NCI-H128 (cell line): ENCODE measurements around the gene SH3BP5.

ENCODE experiments used
- DNase-seq: peaks from one replicate; lab custom pipeline; 2025; ENCODE audit not compliant: unreplicated experiment; lab: John Stamatoyannopoulos, UW

SH3BP5 gene

GRCh38 chr3:15277861-15278500 is 54.4 kb downstream of the SH3BP5 start:
- no peak for DNase-seq

- no peak for DNase-seq
These were observed 56.2 kb downstream of the SH3BP5 start for GRCh38 chr3:15276028-15276724.

DNA sequence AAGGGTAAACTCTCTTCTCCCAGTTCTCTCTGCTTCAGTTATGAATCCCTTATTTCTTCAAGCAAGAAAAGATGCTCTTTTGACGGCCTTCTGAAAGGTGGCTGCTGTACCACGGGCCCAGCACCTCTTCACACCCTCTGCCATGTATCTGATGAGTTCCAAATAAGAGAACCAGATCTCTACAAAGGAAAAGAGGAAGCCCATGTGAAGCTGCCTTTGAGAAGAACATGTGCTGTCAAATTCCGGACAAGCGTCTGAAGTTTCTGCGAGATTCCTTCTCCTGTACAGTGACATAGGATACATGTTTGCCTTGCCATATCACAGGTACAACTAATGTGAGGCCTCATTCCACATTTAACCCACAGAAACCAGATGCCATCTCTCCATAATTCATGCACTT is 59.2 kb downstream of the SH3BP5 start:
- DNase-seq, result no peak

DNA sequence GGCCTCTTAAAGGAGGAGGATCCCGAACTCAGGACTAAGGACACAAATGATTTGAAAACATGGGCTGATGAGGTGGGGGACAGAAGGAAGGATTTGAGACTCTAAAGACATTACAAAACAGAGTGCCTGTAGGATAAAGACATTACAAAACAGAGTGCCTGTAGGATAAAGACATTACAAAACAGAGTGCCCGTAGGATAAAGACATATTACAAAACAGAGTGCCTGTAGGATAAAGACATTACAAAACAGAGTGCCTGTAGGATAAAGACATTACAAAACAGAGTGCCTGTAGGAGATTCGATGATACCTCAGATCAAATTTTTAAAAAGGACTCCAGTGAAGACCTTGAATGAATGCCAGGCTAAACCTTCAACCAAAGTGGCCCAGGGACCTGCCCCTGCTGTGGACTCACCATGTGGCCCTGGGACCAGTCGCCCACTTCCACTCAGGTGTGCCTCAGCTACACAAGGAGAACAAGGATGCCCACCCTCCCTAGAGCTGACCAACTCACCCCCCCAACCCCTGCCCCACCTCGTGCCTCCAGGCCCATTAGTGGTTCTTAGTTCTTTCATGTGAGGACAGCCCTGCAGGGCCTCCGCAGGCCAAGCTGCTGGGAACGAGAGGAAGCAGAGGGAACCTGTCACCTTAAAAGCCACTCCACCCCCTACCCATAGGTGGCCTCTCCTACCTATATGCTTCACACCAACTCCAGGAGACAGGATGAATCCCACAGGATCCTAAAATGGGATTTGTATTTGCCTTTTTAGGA is 59.8 kb downstream of the SH3BP5 start:
- no peak for DNase-seq

GRCh38 chr3:15271785-15272381 is 60.5 kb downstream of the SH3BP5 start:
- DNase-seq, result no peak

DNA sequence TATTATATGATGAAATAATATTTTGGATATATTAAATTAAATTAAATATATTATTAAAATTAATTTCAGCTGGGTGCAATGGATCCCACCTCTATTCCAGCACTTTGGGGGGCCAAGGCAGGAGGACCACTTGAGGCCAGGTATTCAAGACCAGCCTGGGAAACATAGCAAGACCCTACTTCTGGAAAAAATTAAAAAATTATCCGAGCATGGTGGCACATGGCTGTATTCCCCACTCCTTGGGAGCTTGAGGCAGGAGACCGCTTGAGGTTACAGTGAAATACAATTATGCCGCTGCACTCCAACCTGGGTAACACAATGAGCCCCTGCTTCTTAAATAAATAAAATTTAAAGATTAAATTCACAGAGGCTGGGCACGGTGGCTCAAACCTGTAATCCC is 61.4 kb downstream of the SH3BP5 start:
- no peak for DNase-seq

- DNase-seq, result no peak
These were observed 63.0 kb downstream of the SH3BP5 start for GRCh38 chr3:15269091-15269989.

DNA sequence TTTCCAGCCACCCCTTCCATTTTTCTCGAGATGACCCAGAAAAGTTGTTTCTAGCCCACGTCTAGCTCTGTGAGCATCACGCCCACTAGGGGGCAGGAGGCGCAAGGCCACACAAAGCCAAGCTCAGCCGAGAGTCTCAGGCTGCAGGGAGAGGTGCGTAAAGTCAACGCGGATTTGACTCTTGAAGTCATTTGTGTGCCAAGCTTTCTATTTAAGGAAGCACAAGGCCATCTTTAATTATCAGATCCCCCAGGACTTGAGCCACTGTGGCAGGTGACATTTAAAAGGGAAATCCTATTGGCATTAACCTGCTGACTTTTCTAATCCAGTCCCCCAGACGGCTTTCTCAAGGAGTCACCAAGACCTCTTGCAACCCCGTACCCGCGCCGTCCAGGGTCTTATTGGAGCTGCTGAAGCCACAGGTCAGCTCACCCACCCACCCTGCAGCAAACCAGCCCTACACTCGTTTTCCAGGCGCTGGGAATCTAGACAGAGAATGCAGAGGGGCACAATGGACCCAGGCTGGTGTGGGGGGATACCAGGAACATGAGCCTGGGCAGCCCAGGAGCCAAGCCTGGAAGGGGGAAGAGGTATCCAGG is 64.3 kb downstream of the SH3BP5 start:
- peak; percentile 11 for DNase-seq

DNA sequence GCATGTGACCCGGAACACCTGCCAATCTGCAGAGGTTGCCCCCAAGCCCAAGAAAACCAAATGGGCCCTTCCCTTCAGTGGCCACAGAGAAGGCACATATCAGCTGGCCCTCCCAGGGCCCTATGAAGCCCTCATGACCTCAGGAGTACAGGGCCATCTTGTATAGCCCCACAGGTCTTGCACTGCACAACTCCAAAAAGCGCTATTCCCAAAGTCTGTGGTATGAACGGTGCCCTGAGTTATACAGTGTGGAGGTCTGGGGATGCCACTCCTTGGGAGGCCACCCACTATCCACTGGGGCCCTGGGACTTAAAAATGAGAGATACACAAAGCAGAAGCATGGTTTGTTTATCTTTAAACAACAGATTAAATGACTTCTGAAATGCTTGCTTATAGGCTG is 64.9 kb downstream of the SH3BP5 start:
- DNase-seq, result no peak

DNA sequence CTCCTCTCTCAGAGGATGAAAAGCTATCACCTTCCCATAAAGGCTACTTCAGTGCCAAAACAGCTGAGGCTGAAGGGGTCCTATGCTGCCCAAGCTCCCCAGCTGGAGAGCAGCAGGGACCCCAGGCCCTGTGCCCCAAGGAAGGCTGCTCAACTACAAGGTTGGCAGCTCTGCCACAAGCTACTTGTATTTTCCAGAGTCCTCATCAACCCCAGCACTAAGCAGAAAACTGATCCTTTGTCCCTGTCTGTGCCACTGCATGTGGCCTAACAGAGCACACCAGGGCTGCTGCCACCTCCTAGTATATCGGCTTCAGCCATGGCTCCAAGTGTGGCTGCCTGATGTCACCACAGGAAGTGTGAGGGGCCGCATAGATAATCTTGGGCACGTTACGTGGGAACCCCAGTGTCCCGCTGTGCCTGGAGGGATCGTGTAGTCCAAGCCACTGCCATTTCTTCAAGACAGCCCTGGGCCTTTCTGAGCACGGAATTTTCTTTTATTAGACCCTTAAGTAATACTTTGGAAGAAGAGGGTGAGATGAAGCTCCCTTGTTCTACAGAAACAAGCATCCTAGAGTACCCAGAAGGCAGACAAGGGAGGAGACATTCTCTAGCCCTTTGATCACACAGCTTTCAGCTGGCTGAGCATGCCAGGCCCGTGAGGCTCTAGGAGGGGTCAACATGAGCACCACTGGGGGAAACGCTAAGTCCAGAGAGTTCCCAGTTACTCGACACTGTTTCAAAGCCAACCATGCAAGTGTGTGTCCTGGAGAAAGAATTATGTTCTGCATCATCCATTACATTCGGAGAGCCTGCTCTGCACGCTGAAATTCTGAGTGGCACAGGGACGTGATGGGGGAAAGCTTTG is 65.6 kb downstream of the SH3BP5 start:
- DNase-seq, result no peak

DNA sequence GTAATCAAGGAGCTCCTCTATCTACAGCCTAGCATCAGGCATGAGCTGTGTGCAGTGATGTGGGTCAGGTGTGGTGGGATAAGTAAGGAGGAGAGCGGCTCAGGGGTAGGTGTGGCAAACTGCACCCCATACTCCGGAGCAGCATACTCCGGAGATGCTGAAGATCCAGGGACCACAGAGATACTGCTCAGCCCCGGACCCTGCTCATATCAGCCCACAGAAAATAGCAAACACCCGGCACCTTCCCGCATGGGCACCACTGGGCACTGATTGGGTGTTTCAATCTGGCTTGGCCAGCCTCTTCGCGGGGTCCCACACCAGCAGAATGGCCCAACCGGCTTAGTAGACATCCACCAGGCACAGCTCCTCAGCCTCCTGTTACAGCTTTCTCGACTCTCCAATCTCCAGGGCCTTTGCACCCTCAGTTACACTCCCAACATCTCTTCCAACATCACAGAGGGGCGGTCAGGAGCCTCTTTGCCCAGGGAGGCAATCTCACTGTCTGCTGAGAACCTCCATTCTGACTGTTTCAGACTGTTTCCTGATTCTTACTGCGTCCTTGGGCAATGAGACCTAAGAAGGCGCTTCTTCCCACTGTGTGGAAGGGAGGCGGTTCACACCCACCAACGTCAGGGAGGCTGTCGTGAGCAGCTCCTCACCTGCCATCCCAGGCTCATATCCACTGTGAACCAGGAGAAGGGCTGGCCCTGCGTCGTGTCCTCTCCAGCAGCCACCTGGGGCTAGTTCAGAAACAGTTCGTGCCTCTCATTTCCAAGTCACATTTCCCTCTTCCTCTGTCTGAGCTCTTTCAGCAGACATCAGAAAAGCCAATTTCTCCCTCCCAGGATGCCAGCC is 66.5 kb downstream of the SH3BP5 start:
- DNase-seq, result no peak

GRCh38 chr3:15264486-15264885 is 67.9 kb downstream of the SH3BP5 start:
- DNase-seq, result no peak

DNA sequence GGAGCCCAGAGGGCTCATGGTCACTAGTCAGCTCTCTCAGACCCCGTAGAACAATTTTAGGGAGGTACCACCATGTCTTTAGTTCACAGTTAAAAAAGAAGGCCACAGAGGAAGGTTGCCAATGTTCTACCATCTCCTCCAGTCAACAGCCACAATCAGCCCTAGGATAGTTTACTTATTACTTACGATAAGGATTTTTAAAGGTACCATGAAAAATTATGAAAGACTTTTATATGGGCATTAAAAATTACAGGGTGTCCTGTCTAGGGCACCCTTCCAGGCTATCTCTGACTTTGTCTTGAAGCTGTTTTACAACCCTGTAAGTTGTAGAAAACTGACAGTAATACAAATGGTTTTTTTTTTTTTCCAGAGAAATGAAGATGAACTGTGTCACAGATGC is 68.5 kb downstream of the SH3BP5 start:
- no peak for DNase-seq

- DNase-seq, result no peak
These were observed 69.3 kb downstream of the SH3BP5 start for GRCh38 chr3:15263120-15263519.

- no peak for DNase-seq
These were observed 70.4 kb downstream of the SH3BP5 start for GRCh38 chr3:15262021-15262420.

DNA sequence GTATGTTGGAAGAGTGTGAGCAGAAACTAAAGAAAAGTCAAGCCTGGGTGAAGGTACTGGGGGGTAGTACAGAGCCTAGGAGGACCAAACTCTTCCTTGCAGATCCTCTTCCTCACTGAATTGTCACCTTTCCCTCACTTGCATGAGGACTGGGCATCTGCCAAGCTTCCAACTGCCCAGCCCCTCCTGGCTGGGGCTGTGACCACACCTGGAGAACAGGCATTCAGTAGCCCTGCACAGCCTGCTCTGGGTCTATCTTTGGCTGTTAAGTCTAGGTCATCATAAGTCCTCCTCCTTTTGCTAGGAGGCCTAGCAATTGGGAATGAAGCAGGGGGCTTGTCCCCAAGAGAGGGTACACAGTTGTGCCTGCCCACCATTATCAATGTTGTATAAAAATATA is 71.1 kb downstream of the SH3BP5 start:
- no peak for DNase-seq

DNA sequence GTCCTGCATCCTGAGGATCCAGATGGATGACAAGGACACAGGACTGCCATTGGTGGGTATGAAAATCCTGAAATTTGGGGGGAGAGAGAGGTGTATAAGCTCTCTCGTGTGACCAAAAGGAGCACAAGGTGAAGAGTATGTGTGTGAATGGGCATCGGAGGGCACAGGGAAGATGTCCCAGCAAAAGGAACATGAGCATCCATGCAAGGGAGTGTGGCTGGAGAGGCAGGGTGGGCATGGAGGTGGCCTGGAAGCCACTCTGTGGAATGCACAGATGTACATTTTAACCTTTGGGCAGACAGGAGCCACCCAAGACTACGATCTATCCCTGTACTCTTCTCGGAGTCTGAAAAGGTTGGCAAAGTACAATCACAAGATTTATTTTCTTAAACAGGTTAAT is 71.9 kb downstream of the SH3BP5 start:
- DNase-seq, result no peak

DNA sequence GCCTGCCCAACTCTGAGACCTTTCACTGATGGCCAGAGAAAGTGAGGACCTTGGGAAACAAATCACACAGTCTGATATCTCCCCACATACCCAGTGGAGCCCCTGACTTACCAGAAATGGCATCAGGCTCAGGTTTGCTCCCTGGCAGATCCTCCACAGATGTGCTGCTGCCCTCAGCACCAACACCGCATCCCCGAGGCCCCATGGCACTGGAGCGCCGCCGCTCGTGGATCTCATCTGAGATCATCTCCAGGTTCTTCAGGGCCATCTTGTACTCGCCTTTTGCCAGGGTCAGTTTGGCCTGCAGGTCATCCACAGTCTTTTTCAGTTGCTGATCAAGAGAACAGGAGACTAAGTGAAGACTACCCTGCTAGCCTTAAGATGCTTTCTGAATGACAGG is 73.7 kb downstream of the SH3BP5 start:
- DNase-seq, result no peak
